HG03565 (cell line): ENCODE data around the gene SPTSSA.

ENCODE experiments used
- ATAC-seq: cut with Tn5 transposase; IDR thresholded peaks from one replicate; pipeline ENCODE4 v1.9.1; 2021; ENCODE audit warnings: mild to moderate bottlenecking, moderate library complexity; ENCODE audit not compliant: unreplicated experiment

Gene SPTSSA

GRCh38 chr14:34472706-34473279 is 10.8 kb upstream of the SPTSSA start:
- no peak for ATAC-seq

- no peak for ATAC-seq
These were observed 8.3 kb upstream of the SPTSSA start for GRCh38 chr14:34470319-34470718.

- ATAC-seq: no peak
These were observed 4.7 kb upstream of the SPTSSA start for GRCh38 chr14:34466691-34467090.

GRCh38 chr14:34465069-34465859 is 3.2 kb upstream of the SPTSSA start:
- ATAC-seq: no peak

GRCh38 chr14:34463598-34463961 is 1.5 kb upstream of the SPTSSA start:
- ATAC-seq: no peak

GRCh38 chr14:34461334-34462131 is 507 bp downstream of the SPTSSA start:
- peak; percentile 16 for ATAC-seq

GRCh38 chr14:34460841-34461240 is 1.2 kb downstream of the SPTSSA start:
- ATAC-seq: no peak

GRCh38 chr14:34460295-34460694 is 1.7 kb downstream of the SPTSSA start:
- ATAC-seq: no peak

GRCh38 chr14:34457186-34457585 is 4.9 kb downstream of the SPTSSA start:
- ATAC-seq: no peak

- ATAC-seq: no peak
These were observed 8.8 kb downstream of the SPTSSA start for GRCh38 chr14:34453226-34453625.

- ATAC-seq: no peak
These were observed 9.7 kb downstream of the SPTSSA start for GRCh38 chr14:34452258-34452822.

- no peak for ATAC-seq
These were observed 11.1 kb downstream of the SPTSSA start for GRCh38 chr14:34450958-34451357.

GRCh38 chr14:34450542-34450915 is 11.5 kb downstream of the SPTSSA start:
- no peak for ATAC-seq

GRCh38 chr14:34449819-34450541 is 12.1 kb downstream of the SPTSSA start:
- ATAC-seq: no peak

GRCh38 chr14:34439090-34439489 is 22.9 kb downstream of the SPTSSA start:
- no peak for ATAC-seq

- ATAC-seq: no peak
These were observed 23.6 kb downstream of the SPTSSA start for GRCh38 chr14:34438438-34438837.

- no peak for ATAC-seq
These were observed 24.3 kb downstream of the SPTSSA start for GRCh38 chr14:34437729-34438080.

GRCh38 chr14:34436960-34437728 is 24.9 kb downstream of the SPTSSA start:
- ATAC-seq: no peak

GRCh38 chr14:34436118-34436905 is 25.7 kb downstream of the SPTSSA start:
- ATAC-seq: no peak
